DMS79 treated with DMSO at 0.1 percent for 48 hours (cell line): ENCODE results near the gene MPV17L.
"Not testable (repeated sequence)": the region's sequence is repeated elsewhere in the genome, so short reads cannot be mapped to it uniquely, and the experiment has no call there.

ENCODE experiments used
- DNase-seq: peaks from one replicate; lab custom pipeline; 2025; lab: John Stamatoyannopoulos, UW

MPV17L gene

GRCh38 chr16:15409476-15409875 lies 13.9 kb downstream of the MPV17L start:
- not testable (repeated sequence) for DNase-seq

- DNase-seq: no peak
These were observed 20.0 kb downstream of the MPV17L start for GRCh38 chr16:15415511-15415985.

GRCh38 chr16:15417197-15417596 lies 21.6 kb downstream of the MPV17L start:
- DNase-seq: no peak

- DNase-seq: no peak
These were observed 22.7 kb downstream of the MPV17L start for GRCh38 chr16:15418206-15418605.

GRCh38 chr16:15421696-15422095 lies 26.1 kb downstream of the MPV17L start:
- not testable (repeated sequence) for DNase-seq

GRCh38 chr16:15422222-15422621 lies 26.7 kb downstream of the MPV17L start:
- DNase-seq: no peak

- no peak for DNase-seq
These were observed 30.3 kb downstream of the MPV17L start for GRCh38 chr16:15425861-15426260.

- DNase-seq: no peak
These were observed 31.2 kb downstream of the MPV17L start for GRCh38 chr16:15426796-15427195.

GRCh38 chr16:15427648-15428239 lies 32.2 kb downstream of the MPV17L start:
- peak; percentile 12 for DNase-seq

GRCh38 chr16:15430884-15431283 lies 35.3 kb downstream of the MPV17L start:
- not testable (repeated sequence) for DNase-seq

GRCh38 chr16:15434079-15434424 lies 38.5 kb downstream of the MPV17L start:
- DNase-seq: no peak

- DNase-seq: peak; percentile 52
These were observed 39.1 kb downstream of the MPV17L start, which contains the start of gene BMERB1 for GRCh38 chr16:15434425-15435215. Gene BMERB1 (plus strand): TSS chr16:15434588. CDS start chr16:15434654, 66 bp downstream.

GRCh38 chr16:15435216-15435864 lies 39.8 kb downstream of the MPV17L start:
- peak; percentile 16 for DNase-seq

GRCh38 chr16:15439102-15439501 lies 43.5 kb downstream of the MPV17L start:
- DNase-seq: no peak

- DNase-seq: no peak
These were observed 44.0 kb downstream of the MPV17L start for GRCh38 chr16:15439521-15439920.

GRCh38 chr16:15440852-15441251 lies 45.3 kb downstream of the MPV17L start:
- no peak for DNase-seq

GRCh38 chr16:15442140-15442539 lies 46.6 kb downstream of the MPV17L start:
- DNase-seq: not testable (repeated sequence)

GRCh38 chr16:15443753-15444152 lies 48.2 kb downstream of the MPV17L start:
- no peak for DNase-seq

GRCh38 chr16:15444264-15444663 lies 48.7 kb downstream of the MPV17L start:
- DNase-seq: no peak

- DNase-seq: no peak
These were observed 49.9 kb downstream of the MPV17L start for GRCh38 chr16:15445450-15445849.

- DNase-seq: no peak
These were observed 51.3 kb downstream of the MPV17L start for GRCh38 chr16:15446901-15447300.

- DNase-seq: no peak
These were observed 55.1 kb downstream of the MPV17L start for GRCh38 chr16:15450624-15451023.
